HL-60/S4 treated with phorbol 12-myristate 13-acetate at 8.2 ng/mL for 4 days and 3 days (cell line): ENCODE data around the gene GRID2.

Experiments used
- in situ Hi-C: fragments of 300-500 bp; cut with MboI; formaldehyde crosslinking; loops from 2 replicates; pipeline ENCODE4 v1.15.0; 2022; ENCODE audit warnings: low sequenced_read_pairs

The GRID2 gene

DNA sequence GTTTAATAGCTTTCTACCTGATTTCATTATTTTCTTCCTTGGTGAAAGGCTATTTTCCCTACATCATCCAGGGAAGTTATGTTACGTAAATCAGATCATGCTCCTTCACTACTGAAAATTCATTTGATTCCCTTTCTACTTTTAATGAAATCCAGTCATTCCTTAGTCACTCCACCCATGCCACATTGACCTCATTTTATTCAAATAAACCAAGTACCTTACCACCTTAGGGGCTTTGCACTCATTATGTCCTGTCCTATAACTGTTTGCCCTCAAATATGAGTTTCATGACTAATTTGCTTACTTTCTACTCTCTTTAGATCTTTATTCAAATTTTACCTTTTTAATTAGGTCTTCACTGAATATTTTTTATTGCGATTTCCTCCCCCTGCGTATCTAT lies 374.0 kb downstream of the GRID2 start:
- in situ Hi-C loops, result no loop called here

DNA sequence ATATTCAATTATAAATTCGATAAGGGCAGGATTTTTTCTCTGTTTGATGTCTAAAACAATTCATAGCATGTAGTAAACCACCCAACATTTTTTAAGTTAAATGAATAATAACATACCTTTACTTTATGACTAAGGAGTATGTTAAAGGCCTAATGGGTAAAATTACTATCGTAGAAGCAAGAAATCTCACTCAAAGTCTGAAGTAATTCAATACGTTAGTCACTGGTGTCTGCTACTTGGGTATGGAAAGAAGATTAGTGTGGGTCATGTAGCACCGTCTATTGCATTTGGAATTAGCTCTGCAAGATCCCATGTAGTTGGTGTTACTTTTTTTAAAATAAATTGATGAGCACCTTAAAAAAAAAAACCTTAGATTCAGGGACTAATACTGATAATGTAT lies 374.5 kb downstream of the GRID2 start:
- in situ Hi-C loops, result no loop called here

DNA sequence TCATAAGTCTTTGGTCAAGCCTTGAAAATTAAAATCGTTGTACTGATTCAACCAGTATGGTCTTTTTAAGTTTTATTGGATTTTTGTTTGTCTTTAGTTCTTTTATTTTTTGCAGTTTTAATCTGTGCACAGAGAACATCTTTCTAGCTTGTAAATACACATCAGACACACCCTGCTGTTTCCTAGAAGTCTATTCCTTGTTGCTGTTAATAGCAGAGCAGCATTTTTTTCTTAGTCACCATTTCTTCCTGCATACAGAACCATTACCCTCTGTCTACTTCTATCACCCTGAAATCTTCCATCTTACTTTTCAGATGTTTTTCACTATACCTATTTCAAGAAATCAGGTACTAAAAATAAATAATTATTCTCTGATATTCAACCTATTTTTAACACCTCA lies 375.4 kb downstream of the GRID2 start:
- in situ Hi-C loops, result no loop called here

DNA sequence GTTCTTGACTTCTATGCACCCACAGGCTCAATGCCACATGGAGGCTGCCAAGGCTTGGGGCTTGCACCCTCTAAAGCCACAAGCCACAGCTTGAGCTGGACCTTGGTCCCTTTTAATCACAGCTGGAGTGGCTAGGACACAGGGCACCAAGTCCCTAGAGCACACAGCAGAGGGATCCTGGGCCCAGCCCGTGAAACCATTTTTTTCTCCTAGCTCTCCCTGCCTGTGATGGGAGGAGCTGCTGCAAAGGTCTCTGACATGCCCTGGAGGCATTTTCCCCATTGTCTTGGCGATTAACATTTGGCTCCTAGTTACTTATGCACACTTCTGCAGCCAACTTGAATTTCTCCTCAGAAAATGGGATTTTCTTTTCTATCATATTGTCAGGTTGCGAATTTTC lies 410.9 kb downstream of the GRID2 start:
- in situ Hi-C loops, result no loop called here

DNA sequence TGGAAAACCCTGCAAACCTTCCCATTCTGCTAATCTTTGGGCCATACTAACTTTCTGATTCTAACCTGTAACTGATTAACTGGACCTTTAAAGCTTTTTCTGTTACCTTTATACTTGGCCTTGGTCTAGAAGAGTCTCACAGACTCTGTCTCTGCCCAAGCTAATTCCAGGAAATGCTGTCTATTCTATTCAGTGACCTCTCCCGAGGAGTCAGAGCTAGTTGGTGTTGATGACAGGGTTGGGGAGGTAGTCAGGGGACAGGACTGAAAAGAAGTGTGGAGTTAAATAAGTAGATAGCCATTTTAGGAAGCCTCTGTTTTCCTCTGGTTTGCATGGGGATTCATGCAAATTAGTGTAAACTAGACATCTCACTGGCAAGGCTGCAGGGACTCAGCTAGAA lies 429.5 kb downstream of the GRID2 start:
- in situ Hi-C loops, result no loop called here

DNA sequence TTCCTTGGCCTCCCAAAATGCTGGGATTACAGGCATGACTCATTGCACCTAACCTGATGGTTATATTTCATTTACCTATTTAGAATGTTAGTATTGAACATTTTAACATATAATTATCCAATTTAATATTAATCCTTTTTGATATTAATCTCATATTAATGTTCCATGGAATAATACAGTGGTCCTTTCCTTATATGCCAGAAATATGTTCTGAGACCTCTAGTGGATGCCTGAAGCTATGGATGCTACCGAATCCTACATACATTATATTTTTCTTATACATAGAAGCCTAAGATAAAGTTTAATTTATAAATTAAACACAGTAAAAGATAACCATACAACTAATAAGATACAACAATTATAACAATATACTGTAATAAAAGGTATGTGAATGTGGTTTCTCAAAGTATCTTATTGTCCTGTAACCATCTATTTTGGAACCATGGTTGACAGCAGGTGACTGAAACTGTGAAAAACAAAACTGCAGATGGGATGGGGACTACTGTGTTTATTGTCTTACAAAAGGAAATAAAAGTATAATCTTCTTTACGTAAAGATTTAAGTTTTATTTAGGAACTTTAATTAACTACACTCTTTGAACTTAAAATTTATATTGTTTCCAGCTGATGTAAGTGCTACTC lies 431.4 kb downstream of the GRID2 start:
- in situ Hi-C loops, result no loop called here

DNA sequence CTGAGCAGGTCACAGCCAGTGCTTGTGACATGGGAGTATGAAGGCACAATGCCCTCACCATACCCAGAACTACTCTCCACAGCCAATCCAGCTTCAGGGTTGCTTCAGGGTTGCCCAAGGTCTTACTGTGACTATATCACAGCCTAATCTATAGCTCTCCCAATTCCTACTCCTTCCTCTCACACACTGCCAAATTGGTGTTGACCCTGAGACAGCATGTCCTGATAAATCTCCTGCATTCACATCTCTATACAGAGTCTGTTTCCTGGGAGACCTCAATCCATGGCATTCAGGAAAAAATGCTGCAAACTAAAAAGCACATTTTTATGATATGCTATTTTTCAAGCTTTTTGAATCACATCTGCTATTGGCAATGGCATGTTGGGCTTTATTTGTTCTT lies 456.7 kb downstream of the GRID2 start:
- in situ Hi-C loops, result no loop called here

DNA sequence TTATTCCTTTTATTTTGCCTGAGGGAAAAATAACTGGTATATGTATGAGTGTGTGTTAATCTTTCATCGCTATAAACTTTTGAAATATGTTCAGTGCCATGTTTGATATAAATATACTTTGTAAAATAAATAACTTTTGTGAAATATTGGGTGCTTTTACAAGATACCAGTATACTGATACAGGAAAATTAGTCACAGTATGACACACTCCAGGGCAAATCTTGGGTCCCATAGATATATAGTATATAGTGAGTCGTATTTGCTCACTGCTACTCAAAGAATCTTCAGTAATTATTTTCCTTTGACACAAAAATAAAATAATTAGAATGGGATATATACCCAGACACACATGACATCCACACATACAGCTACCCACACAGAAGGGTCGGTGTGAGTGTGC lies 472.3 kb downstream of the GRID2 start:
- in situ Hi-C loops, result no loop called here

DNA sequence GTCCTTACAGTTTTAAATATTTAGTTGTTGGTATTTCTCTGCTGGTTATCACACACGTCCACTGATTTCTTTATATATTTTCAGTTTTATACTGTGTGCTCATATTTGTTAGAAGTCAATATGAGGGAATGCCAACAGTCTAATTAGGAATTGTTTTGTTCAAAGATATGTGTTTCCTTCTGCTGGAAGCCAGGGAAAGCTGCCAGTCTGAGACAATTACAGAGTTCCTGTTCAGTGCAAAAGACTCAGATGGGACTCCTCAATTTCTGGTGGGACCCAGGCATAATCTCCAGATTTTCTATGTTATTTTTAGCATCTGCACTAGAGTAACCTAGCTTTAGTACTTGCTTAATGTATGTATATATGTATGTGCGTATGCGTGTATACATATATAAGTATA lies 486.0 kb downstream of the GRID2 start:
- in situ Hi-C loops, result no loop called here

DNA sequence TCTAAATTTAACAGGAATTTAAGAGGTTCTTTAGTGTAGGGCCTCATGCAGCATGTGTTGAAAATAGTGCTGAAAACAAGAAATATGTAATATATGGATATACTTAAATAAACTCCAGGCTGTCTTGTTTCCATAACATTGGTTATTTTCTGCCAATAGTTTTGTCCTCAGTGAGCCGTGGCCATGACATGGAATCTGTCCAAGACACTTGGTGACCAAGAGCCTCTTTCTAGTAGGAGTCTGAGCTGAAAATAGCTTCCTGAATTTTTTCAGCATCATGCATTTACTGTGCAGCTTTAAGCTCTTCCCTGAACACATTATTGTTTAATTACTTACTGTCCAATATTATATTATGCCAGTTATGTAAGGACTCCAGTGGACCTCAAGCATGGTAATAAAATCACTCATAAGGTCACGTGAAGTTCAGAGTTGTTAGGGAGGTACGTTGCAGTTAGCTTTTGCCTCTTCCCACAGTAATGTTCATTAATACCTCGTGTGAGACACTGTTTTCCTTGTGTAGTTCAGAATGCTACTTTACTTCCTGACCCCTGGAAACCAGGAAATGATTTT lies 488.2 kb downstream of the GRID2 start:
- in situ Hi-C loops, result no loop called here

DNA sequence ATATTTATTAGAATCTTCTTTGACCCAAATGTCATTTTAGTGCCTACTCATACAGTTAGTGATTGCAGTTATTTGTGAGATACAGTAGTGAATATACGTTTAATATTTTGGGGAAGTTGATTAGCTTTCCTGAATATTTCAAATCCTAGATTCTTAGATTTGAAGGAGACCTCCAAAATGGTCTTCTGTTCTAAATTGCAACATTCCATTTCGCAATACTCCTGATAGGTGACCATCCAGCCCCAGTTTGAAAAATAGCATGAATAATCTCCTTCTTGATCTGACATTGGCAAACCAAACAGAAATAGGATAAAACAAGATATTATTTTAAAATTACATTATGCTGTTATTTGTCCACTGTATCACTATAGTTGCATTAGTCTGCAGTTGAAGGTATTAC lies 505.6 kb downstream of the GRID2 start:
- in situ Hi-C loops, result no loop called here

DNA sequence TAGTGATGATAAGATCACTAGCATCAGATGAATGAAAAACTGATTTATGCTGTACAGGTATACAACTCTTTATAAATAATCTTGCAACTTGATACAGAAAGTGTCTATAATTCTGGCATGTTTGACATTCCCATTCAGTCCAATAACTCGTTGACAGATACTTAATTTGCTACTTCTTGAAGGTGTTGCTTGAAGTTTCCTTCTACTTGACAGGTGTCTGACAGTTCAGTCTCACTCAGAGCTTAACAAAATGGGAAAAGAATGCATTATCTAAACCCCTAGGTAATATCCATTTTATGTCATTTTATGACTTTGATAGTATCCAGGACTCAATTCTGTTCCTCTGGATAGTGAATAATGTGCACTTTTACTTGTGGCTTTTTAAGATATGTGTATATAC lies 508.9 kb downstream of the GRID2 start:
- in situ Hi-C loops, result no loop called here

DNA sequence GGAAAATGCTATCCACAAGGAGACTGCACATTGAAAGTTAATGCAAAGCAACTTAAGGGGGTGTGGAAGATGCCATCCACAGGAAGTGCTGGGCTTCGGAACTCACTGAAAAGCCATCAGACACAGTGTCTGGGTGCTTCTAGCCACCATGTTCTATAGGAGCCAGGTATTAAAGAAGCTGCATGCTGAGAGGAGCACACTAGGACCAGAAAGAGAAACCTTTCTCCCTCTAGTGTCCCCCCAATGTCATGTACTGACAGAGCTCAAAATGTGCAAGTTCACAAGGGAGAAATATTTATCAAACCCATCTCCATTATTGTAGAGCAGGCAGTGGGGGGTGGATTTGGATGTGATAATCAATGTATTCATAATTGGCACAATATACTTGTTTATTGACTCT lies 510.9 kb downstream of the GRID2 start:
- in situ Hi-C loops, result no loop called here

DNA sequence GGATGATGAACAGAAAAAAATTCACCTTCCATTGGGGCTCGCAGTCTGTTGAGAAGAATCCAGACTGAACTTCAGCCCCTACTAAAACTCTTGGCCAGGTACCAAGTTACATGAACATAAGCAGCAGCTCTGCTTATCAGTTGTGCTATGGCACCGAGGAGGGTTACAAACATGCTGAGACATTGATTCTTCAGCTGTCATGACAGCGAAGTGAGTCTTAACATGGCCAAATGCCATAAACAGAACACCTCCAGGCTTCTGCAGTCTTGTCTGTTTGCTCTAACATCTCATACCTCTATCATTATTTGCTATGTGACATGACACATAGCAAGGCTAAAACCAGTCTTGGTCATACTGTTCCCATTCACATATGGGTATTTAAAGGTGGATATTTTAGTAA lies 521.5 kb downstream of the GRID2 start:
- in situ Hi-C loops, result no loop called here

DNA sequence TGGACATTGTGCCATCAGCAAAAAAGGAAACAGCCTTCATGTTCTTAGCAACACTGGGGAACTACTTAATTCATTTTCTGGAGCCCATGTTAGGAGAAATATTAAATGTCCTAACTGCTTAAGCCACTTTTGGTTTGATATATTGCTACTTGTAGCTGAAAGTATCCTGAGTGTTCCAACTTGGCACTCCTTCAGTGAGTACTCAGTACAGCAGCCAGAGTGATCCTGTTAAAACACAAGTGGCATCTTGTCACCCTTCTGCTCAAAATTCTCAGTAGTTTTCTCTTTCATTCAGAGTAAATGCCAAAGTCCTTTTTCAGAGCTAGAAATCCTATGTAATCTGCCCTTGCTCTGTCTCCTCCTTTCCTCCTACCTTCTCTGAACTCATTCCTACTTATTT lies 522.0 kb downstream of the GRID2 start:
- in situ Hi-C loops, result no loop called here

DNA sequence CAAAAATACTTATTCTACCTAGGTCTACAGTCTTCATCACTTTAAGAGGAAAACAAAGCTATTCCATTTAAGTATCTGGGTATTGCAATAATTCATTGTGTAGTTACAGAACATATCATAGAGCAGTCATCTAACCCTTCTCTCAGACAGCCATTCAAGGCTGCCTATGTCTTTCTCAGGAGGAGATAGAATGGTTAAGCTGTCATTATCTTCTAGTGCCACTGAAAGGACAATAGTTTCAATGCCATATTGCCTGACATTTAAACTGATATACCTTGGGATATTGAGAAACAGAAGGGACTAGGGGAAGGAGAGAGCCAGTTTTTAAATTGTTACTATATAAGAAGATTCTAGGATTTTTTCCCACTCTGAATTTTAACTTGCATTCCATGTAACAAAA lies 527.0 kb downstream of the GRID2 start:
- in situ Hi-C loops, result no loop called here

DNA sequence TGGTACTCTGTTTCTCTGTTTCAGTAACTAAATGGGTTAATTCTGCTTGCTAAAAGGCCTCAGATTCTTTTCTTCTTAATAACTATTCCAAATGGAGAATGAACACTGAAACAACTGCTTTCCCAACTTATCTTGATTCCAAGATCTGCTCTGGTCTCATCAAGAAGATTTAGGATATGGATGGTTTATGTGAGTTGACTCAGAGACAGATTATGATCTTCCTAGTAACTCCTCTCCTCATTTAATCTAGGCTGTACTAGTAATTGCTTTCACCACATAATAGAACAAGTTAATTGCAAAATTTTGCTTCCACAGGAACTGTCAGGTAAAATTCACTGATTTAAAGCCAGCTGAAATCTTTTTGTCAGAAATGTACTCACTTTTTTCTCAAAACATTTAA lies 537.1 kb downstream of the GRID2 start:
- in situ Hi-C loops, result no loop called here

DNA sequence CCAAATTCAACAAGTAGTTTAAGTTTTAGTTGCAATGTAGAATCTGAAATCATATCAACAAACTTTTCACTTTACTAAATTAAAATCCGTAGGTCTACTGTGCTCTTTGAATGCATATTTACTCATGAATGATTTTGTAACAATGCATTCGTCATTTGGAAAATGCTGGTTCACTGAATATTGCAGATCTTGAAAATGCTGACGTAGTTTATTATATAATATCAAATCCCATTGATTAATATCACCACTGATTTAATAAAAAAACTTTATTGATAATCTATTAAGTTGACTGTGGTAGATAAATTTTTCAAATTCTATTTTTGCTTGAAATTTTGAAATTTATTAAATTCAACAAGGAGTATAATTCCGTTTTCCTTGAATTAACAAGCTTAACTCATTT lies 540.0 kb downstream of the GRID2 start:
- in situ Hi-C loops, result no loop called here

DNA sequence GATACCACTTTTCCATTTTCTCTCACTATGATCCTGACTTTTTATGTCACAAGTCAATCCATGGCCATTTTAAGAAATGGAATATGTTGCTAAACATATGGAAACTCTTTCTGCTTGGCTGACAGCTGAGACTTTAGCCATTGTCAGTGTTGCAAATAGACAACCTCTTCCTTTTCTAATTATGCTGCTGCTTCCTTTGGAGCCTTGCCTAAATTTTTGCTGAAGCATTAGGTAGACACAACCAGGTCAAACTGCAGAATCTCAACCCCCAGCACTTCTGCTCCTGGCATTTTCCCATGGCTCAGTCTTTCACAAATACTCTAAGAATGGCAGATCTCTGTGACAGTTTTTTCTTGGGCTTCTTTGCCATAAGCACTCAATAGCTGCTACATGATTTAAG lies 543.3 kb downstream of the GRID2 start:
- in situ Hi-C loops, result no loop called here

DNA sequence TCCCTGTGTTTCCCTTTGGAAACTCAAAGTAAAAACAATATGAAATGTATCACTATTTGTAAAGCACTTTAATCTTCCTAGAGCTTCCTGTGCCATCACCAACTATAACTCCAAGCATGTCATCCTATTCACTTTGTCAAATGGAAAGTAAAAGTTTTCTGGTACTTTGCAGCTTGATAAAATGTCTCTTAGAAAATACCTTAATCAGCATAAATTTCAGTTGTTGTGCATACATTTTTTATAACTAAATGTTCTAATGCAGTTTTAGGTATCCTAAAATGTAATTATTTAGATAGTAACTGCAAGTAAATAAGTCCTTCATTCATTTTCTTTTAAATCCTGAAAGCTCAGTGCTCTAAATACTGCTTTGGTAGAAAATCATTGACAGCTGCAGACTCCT lies 558.7 kb downstream of the GRID2 start:
- in situ Hi-C loops, result no loop called here

DNA sequence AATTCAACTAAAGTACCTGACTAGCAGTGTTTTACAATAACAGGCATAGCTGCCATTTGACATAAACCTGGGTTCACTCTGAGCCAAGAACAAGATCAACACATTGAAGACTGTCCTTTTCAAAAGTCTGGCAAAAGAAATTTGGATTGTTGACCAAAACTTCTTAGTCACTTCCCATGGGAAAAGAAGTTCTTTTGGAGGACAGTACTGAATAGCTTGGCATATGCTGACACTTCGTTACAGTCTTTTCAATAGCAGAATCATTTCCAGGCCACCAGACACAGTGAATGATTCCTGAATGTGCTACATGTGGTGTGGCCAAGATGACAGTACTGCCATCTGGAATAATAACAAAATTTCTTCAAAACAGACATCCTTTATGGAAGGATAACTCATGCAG lies 560.3 kb downstream of the GRID2 start:
- in situ Hi-C loops, result no loop called here

DNA sequence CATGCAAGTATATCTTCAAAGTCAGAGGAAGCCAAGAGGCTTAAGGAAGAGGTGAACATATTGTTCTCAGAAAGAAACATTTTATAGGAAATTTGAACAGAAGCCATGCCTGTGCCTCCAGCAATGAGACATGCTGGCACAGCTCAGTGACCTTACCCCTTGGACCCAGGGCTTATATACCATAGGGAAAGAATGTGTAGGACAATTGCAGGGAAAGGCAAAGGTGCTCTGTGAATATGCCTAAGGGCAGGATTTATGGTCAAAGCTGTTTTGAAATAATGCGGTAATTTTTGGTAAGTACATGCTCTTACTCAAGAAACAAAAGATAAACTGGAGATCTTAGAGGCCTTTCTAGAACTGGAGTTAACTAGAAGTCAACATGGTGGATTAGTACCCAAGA lies 568.8 kb downstream of the GRID2 start:
- in situ Hi-C loops, result no loop called here

DNA sequence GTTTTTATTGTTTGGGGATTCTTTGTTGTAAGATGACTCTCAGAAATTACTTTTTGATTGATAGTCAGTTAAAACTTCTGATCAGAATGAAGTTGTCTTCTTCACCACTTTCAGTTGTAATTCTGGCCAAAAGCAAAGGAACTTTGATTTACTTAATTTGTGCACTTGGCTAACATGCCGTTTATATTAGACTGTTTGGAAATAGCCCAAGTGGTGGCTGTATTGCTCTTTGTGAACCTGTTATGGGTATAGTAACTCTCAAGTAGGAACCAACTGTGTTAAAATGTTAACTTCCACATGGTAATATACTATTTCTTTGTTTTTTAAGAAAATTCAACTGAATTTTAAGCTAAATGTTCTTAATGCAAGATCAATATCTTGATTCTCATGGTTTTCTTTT lies 581.9 kb downstream of the GRID2 start:
- in situ Hi-C loops, result no loop called here
